H54 (cell line): ENCODE results near the gene VEPH1.

Source experiments
- DNase-seq: peaks from one replicate; pipeline ENCODE4 v3.0.0; 2011; ENCODE audit warnings: low spot score, mixed read lengths; ENCODE audit not compliant: insufficient read length
- FAIRE-seq: peaks from 3 replicates; lab custom pipeline; 2011; peaks lifted over from hg19 to GRCh38; lab: Jason Lieb, UNC
- POLR2A ChIP-seq: IDR thresholded peaks from 2 replicates; pipeline ENCODE4 v1.6.1; 2011; ENCODE audit warnings: low read depth, mild to moderate bottlenecking, low read length

The VEPH1 gene

GRCh38 chr3:157477441-157477840, 25.8 kb downstream of the VEPH1 start:
- DNase-seq (no peak), FAIRE-seq (no peak)
- TF ChIP-seq POLR2A = no peak

- DNase-seq (no peak), FAIRE-seq (peak; percentile 84)
- no peak for TF ChIP-seq POLR2A
Measured at GRCh38 chr3:157475921-157476414, 27.2 kb downstream of the VEPH1 start.

- DNase-seq = no peak
- no peak for FAIRE-seq
- no peak for TF ChIP-seq POLR2A
Measured at GRCh38 chr3:157472648-157473047, 30.6 kb downstream of the VEPH1 start.

- no peak for TF ChIP-seq POLR2A
- no peak for FAIRE-seq
- DNase-seq = no peak
Measured at GRCh38 chr3:157471064-157471463, 32.2 kb downstream of the VEPH1 start.

GRCh38 chr3:157469561-157470294, 33.5 kb downstream of the VEPH1 start:
- FAIRE-seq (peak; percentile 6), DNase-seq (no peak)
- no peak for TF ChIP-seq POLR2A

- no peak for DNase-seq
- peak; percentile 57 for FAIRE-seq
- no peak for TF ChIP-seq POLR2A
Measured at GRCh38 chr3:157467200-157467599, 36.0 kb downstream of the VEPH1 start.

- FAIRE-seq (no peak), DNase-seq (no peak)
- TF ChIP-seq POLR2A = no peak
Measured at GRCh38 chr3:157465741-157466140, 37.5 kb downstream of the VEPH1 start.

GRCh38 chr3:157464321-157464720, 38.9 kb downstream of the VEPH1 start:
- TF ChIP-seq POLR2A = no peak
- DNase-seq (no peak), FAIRE-seq (no peak)

- DNase-seq = no peak
- TF ChIP-seq POLR2A = no peak
- FAIRE-seq = no peak
Measured at GRCh38 chr3:157463816-157464215, 39.4 kb downstream of the VEPH1 start.

GRCh38 chr3:157460253-157460652, 43.0 kb downstream of the VEPH1 start:
- no peak for TF ChIP-seq POLR2A
- DNase-seq = no peak
- FAIRE-seq = peak; percentile 38

- no peak for FAIRE-seq
- no peak for DNase-seq
- TF ChIP-seq POLR2A = no peak
Measured at GRCh38 chr3:157459706-157460105, 43.5 kb downstream of the VEPH1 start.

- no peak for TF ChIP-seq POLR2A
- FAIRE-seq (no peak), DNase-seq (no peak)
Measured at GRCh38 chr3:157453824-157454223, 49.4 kb downstream of the VEPH1 start.

GRCh38 chr3:157452097-157452496, 51.1 kb downstream of the VEPH1 start:
- DNase-seq (no peak), FAIRE-seq (no peak)
- no peak for TF ChIP-seq POLR2A

- DNase-seq (no peak), FAIRE-seq (peak; percentile 75)
- TF ChIP-seq POLR2A = no peak
Measured at GRCh38 chr3:157447026-157447694, 56.1 kb downstream of the VEPH1 start.
